ENCODE data around the gene EFCAB12. TPM values are rescaled to one million over a fixed set of nuclear protein-coding genes. Genes with fewer than 3 reads are reported as not detected.

Gene EFCAB12
- total RNA-seq, 4 donors from 2014 or later: 0.54 TPM; not detected in 3

DNA sequence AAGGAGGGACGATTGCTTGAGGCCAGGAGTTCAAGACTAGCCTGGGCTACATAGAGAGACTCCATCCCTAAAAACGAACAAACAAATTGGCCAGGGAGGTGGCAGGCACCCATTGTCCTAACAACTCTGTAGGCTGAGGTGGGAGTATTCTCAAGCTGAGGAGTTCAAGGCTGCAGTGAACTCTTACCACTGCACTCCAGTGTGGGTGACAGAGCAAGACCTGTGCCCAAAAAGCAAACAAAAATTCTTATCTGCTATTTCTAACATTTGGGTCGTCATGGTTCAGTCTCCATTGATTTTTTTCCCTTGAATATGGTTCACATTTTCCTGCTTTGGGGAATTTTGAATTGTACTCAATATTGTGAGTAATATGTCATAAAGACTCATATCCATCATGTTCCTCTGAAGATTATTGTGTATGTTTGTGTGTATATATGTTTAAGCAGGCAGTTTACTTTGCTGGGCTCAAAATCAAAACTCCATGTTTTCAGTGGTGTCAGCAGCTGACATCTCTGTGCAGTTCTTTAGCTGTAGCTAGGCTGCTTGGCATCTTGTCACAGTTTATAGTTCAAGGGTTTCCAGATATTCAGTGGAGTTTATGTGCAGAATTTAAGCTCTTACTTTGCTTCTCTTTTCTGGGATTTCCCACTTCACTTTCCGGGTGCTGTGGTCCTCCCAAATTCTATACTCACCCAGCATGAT, 44.8 kb upstream of the EFCAB12 start:
- no peaks in the 10 kb centered on the region for H3K27me3 ChIP-seq
- peaks cover 0 to 12% (median 0%) of the 10 kb centered on the region in 4 donors for H3K4me1 ChIP-seq
- DNase-seq: no peak
- TF ChIP-seq, protein P1, sequence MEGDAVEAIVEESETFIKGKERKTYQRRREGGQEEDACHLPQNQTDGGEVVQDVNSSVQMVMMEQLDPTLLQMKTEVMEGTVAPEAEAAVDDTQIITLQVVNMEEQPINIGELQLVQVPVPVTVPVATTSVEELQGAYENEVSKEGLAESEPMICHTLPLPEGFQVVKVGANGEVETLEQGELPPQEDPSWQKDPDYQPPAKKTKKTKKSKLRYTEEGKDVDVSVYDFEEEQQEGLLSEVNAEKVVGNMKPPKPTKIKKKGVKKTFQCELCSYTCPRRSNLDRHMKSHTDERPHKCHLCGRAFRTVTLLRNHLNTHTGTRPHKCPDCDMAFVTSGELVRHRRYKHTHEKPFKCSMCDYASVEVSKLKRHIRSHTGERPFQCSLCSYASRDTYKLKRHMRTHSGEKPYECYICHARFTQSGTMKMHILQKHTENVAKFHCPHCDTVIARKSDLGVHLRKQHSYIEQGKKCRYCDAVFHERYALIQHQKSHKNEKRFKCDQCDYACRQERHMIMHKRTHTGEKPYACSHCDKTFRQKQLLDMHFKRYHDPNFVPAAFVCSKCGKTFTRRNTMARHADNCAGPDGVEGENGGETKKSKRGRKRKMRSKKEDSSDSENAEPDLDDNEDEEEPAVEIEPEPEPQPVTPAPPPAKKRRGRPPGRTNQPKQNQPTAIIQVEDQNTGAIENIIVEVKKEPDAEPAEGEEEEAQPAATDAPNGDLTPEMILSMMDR (IDR thresholded peaks at IDR 0.05): no peak
- TF ChIP-seq POLR2A (IDR thresholded peaks at IDR 0.05): no peak
- no peak overlapping the region for H3K27ac ChIP-seq
- H3K36me3 ChIP-seq: peaks cover 0 to 27% (median 0%) of the 10 kb centered on the region in 3 donors
- H3K4me3 ChIP-seq: no peak overlapping the region
- no peaks in the 10 kb centered on the region for H3K9me3 ChIP-seq

DNA sequence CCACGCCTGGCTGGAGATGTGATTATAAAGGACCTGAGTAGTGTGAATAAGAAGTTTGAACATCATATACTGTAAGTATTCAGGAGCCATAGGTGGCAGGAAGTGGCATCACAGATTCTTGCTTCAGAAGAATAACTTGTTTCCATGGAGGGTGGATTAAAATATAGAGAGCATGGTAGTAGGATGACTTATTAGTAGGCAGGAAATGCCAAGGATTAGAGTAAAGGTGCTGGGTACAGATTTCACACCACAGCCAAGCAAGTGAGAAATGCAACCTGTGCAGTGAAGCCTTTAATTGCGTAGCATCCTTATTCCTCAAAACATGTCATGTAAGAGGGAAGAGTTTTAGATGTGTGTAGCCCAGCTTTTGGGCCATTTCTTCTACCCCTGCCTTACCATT, 42.4 kb upstream of the EFCAB12 start:
- no peak for TF ChIP-seq POLR2A (IDR thresholded peaks at IDR 0.05)
- TF ChIP-seq, protein P1 (IDR thresholded peaks at IDR 0.05): no peak
- DNase-seq: no peak
- peaks cover 0 to 4% (median 0%) of the 10 kb centered on the region in 3 donors for H3K36me3 ChIP-seq

DNA sequence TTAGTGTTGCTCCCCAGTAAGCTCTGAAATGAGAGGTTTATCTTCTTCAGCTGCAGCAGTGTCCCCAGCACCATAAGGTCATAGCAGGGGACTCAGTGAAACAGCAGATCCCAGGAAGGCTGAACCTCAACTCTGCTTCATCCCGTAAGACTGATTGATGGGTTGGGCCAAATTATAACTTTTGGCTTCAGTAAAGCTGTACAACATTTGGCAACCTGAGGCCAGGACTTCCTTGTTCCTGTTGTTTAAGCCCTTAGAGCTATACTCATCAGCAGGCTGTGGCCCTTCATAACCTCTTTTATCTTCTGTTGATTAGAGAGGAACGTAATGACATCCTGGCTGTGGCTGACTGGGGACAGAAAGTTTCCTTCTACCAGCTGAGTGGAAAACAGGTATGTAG, 40.6 kb upstream of the EFCAB12 start:
- no peaks in the 10 kb centered on the region for H3K9me3 ChIP-seq
- H3K27me3 ChIP-seq: no peaks in the 10 kb centered on the region
- no peak for DNase-seq
- TF ChIP-seq, protein P1 (IDR thresholded peaks at IDR 0.05): no peak
- TF ChIP-seq POLR2A (IDR thresholded peaks at IDR 0.05): no peak
- no peak overlapping the region for H3K4me3 ChIP-seq
- H3K4me1 ChIP-seq: peaks cover 0 to 15% (median 0%) of the 10 kb centered on the region in 4 donors
- peaks cover 0 to 9% (median 0%) of the 10 kb centered on the region in 3 donors for H3K36me3 ChIP-seq
- H3K27ac ChIP-seq: peak overlapping the region in 1 of 4 donors; percentile 28

More for the DNA sequence above, 42.4 kb upstream of the EFCAB12 start:
- Histone ChIP-seq H3K4me3 (no peak overlapping the region), H3K4me1 (peaks cover 0 to 15% (median 0%) of the 10 kb centered on the region in 4 donors), H3K27me3 (no peaks in the 10 kb centered on the region), H3K27ac (no peak overlapping the region), H3K9me3 (no peaks in the 10 kb centered on the region)

DNA sequence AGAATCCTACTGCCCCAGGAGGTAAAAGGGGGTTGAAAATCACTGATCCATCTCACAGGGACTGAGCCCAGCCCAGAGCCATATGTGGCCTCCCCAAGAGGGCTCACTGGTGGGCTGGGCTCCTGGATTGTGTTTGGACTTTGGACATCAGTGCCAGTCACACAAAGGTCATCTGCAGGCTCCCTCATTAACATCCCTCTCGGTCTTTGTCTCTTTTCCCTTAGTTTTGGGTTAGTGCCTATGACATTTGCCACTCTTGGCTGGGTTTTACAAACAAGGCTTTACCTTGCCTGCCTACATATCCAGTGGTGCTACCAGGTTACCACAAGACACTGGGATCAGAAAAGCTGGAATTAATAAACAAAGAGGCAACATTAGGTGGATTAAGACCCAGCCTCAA, 39.5 kb upstream of the EFCAB12 start:
- H3K4me1 ChIP-seq: peaks cover 0 to 15% (median 0%) of the 10 kb centered on the region in 4 donors
- H3K9me3 ChIP-seq: no peaks in the 10 kb centered on the region
- H3K4me3 ChIP-seq: no peak overlapping the region
- TF ChIP-seq, protein P1 (IDR thresholded peaks at IDR 0.05): no peak
- TF ChIP-seq POLR2A (IDR thresholded peaks at IDR 0.05): no peak
- no peaks in the 10 kb centered on the region for H3K27me3 ChIP-seq
- peaks cover 0 to 8% (median 0%) of the 10 kb centered on the region in 3 donors for H3K36me3 ChIP-seq
- H3K27ac ChIP-seq: no peak overlapping the region
- no peak for DNase-seq

DNA sequence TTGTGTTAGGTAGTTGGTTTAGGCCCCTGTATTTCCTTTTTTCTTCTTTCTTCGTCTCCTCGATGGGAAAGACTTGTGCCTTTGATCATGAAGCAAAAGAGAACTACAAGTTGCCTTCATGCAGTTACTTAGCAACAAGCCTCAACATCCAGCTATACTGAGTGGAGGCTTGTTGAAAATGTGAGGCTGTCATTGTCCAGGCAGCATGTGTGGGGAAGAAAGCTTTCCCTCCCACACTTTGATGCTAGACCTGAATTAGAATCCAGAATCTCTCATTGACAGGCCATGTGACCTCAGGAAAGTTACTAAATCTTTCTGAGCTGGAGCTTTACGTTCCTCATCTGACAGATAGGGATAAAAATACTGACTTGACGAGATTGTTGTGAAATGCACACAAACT, 35.3 kb upstream of the EFCAB12 start:
- no peaks in the 10 kb centered on the region for H3K27me3 ChIP-seq
- H3K27ac ChIP-seq: no peak overlapping the region
- H3K36me3 ChIP-seq: peaks cover 0 to 5% (median 0%) of the 10 kb centered on the region in 3 donors
- H3K4me1 ChIP-seq: peaks cover 0 to 8% (median 0%) of the 10 kb centered on the region in 4 donors
- H3K4me3 ChIP-seq: no peak overlapping the region
- TF ChIP-seq POLR2A (IDR thresholded peaks at IDR 0.05): no peak
- TF ChIP-seq, protein P1 (IDR thresholded peaks at IDR 0.05): no peak
- DNase-seq: no peak
- no peaks in the 10 kb centered on the region for H3K9me3 ChIP-seq

All from Peyer's patch (tissue), 4 donors.